Germinal center (tissue), 1 donor: ENCODE data around the gene SH3PXD2B.
"Not testable (repeated sequence)": the region's sequence is repeated elsewhere in the genome, so short reads cannot be mapped to it uniquely, and the experiment has no call there.

Experiments
- DNase-seq: peaks from one replicate; pipeline ENCODE4 v3.0.0; 2012; ENCODE audit warnings: mixed read lengths, low spot score

SH3PXD2B gene

DNA sequence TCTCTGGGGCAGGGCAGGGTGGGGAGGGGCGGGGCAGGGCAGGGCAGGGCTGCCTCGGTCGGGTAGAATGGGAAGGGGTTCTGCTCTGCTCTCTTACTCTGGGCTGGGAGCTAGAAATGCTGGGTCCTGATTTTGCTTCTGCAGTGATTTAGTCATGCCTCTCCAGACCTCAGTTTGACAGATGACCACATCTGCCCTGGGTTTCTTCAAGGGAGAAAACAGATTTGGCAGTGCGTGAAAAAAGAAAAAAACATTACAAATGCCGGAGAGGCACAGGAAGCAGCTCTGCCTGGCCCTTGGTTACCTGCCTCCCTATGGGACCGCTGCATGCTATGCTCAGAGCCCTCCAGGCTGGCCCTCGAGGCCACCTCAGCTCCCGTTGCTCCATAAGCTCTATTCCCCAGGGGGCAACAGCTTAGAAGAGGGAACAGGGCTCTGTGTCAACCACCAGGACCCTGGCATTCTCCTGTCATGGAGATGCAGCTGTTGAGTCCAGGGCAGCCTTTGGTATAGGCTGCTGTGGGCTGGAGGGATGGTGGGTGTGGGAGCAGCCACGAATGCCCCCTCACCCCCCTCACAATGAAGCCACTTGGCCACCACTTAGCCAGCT lies 117.5 kb downstream of the SH3PXD2B start:
- no peak for DNase-seq

- no peak for DNase-seq
Observed at GRCh38 chr5:172336264-172336663, 118.1 kb downstream of the SH3PXD2B start.

- no peak for DNase-seq
Observed at GRCh38 chr5:172335721-172336120, 118.6 kb downstream of the SH3PXD2B start.

GRCh38 chr5:172334641-172335040 lies 119.7 kb downstream of the SH3PXD2B start:
- no peak for DNase-seq

GRCh38 chr5:172334196-172334595 lies 120.1 kb downstream of the SH3PXD2B start:
- DNase-seq: no peak

GRCh38 chr5:172326901-172327300 lies 127.4 kb downstream of the SH3PXD2B start:
- DNase-seq: not testable (repeated sequence)

DNA sequence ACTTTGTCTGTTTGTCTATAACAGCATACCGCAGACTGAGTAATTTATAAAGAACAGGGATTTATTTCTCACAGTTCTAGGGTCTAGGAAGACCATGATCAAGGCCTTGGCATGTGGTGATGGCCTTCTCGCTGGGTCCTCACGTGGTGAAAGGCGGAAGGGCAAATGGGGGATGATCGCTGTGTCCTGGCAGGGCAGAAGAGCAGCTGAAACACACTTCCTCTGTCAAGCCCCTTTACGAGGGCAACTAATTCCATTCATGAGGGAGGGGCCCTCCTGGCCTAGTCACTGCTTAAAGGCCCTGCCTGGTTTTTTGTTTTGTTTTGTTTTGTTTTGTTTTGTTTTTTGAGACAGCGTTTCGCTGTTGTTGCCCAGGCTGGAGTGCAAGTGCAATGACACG lies 128.9 kb downstream of the SH3PXD2B start:
- DNase-seq: no peak

DNA sequence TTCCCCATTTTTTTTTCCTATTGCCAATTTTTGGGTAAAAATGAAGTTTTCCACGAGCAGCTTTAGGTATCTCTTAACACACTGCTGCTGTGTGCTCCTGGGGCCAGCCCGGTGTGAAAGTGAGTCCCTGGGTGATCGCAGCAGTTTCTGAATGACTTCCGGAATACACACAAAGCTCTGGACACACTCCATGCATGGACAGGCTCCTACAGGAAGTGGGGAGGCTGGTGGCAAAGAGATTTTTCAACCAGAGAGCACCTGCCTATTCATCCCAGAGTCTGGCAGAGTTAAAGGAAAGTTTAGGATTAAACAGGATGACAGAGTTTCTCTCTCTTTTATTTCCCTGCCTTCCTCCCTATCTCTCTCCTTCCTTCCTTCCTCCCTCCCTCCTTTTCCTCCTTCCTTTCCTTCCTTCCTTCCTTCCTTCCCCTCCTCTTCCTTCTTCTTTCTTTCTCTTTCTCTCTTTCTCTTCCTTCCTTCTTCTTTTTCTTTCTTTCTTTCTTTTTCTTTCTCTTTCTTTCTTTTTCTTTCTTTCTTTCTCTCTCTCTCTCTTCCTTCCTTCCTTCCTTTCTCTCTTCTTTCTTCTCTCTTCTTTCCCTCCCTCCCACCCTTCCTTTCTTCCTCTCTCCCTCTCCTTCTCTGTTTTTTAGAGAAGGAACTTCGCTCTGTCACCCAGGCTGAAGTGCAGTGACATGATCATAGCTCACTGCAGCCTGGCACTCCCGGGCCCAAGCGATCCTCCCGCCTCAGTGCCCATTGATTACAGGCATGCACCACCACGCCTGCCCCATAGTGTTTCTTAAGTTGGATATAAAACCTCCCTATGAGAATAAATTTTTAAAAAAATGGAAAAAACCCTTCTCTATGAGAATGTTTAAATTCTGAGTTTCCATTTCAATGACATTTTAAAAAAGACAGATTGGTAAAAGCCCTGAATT lies 132.0 kb downstream of the SH3PXD2B start:
- peak; percentile 26 for DNase-seq

GRCh38 chr5:172321593-172321992 lies 132.7 kb downstream of the SH3PXD2B start:
- DNase-seq: no peak

GRCh38 chr5:172319708-172320441 lies 134.4 kb downstream of the SH3PXD2B start:
- DNase-seq: no peak

DNA sequence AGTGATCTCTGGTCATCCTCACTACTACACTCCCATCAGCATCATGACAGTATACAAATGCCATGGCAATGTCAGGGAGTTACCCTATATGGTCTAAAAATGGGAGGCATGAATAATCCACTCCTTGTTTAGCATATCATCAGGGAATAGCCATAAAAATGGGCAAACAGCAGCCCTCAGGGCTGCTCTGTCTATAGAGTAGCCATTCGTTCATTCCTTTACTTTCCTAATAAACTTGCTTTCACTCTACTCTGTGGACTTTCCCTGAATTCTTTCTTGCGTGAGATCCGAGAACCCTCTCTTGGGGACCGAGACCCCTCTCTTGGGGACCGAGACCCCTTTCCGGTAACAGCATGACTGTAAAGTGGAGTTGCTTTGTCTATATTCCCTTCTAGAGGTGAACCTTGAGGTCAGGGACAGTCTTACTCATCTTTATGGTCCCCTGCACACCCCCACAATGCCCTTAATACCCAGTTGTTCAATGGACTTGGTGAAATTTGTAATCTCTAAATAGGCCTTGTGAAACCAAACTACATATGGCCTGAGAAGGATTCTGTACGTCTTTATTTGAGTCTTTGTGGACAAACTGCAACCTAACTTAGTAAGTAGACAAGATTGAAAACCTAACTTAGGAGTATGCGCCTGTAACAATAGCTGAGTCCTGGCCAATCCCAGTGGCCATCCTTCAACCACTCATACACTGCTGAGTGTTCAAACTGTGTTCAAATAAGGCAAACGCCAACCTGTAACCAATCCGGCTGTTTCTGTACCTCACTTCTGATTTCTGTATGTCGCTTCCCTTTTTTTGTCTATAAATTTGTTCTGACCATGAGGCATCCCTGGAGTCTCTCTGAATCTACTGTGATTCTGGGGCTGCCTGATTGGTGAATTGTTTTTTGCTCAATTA lies 138.5 kb downstream of the SH3PXD2B start:
- DNase-seq: no peak

DNA sequence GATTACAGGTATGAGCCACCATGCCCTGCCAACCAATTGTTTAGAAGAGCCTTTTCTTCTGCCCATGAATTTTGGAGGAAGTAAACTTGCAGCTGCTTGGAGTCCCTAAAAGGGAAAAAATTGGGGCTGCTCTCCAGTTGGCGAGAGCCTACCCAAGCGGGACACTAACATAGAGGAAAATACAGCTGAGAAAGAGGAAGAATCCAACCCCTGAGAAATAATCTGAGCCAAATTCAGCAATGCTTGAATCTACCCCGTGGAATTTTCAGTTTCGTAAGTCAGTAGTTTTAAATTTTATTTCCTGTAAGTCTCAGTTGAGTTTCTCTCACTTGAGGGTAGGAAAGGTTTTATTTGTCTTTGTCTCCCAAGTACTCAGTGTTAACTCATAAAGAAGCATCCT lies 140.4 kb downstream of the SH3PXD2B start:
- no peak for DNase-seq

DNA sequence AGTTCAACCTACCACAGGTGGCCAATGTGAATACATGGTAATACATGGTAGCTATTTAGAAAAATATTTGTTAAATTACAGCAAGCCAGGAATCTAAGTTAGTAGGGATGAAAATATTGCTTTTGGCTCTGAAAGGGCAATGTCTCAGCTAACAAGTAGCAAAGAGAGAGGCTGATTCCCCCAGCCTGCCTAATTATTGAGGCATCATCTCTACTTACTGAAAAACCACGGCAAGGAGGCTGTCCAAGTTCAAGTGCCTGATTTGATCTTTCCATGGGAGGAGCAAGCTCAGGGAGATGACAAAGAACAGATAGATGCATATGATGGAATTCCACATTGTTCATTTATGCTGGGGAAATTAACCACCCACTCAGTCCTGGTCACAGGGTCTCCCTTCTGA lies 142.0 kb downstream of the SH3PXD2B start:
- DNase-seq: no peak

DNA sequence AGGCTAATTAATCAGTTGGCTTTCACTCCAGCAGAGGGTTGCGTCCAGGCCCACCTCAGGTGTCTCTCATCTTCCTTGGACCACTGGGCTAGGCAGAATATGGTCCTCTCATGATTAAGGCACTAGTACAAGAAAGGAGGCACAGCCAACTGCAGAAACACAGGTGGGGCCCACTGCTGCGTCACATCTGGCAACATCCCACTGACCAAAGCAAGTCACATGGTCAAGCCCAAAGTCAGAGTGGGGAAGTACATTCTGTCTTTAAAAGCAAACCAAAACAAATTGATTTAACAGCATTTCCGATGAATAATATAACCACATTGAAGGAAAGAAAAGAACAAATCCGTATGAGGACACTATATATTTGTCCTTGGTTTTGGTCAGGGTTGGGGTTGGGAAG lies 142.7 kb downstream of the SH3PXD2B start:
- DNase-seq: no peak

DNA sequence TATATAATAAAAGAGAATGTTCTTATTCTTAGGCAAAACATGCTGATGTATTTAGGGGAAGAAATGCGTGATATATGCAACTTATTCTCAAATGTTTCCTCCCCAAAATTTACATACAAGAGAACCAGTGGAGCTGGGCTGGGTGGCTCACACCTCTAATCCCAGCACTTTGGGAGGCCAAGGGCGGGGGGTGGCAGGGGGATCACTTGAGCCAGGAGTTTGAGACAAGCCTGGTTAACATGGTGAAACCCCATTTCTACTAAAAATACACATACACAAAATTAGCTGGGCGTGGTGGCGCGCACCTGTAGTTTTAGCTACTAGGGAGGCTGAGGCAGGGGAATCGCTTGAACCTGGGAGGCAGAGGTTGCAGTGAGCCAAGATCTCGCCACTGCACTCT lies 143.3 kb downstream of the SH3PXD2B start:
- no peak for DNase-seq

DNA sequence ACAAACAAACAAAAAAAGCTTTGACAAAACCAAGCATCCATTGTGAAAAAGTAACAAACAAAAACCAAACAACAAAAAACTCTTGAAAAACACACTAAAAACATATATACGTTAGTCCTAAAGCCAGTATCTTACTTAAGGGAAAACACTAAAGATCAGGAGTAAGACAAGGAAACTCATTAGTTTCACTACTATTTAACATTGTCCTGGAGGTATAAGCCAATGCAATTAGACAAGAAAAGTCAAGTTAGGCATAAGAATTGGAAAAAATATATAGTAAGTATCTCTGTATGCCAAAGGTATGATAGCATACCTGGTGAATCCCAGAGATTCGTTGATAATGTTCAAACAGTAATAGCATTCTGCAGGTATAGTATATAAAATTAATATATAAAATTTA lies 148.9 kb downstream of the SH3PXD2B start:
- no peak for DNase-seq

DNA sequence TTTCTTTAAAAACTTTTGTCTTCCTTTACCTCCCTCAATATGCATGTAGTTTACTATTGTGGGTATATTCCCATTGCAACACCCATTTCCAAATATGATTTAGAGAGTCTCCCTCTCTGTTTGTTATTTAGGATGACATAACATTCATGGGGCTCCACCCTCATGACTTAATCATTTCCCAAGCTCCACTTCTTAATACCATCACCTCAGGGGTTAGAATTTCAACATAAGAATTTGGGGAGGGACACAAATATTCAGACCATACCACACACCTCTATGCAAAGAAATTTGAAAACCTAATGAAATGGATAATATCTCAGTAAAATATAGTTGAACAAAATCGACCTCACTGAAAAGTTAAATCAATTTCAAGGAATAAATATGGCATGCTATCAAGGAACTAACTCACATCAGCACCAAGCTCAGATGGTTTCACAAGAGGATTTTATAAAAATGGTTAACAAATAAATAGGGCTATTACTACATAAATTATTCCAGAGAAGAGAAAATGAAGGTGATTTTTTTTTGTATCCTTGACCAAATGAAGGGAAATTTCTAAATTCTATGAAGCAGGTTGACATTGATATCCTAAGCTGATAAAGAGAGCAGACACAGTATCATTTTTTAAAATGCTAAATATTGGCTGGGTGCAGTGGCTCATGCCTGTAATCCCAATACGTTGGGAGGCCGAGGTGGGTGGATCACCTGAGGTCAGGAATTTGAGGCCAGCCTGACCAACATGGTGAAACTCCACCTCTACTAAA lies 150.6 kb downstream of the SH3PXD2B start:
- no peak for DNase-seq

GRCh38 chr5:172303162-172303561 lies 151.2 kb downstream of the SH3PXD2B start:
- DNase-seq: no peak

- DNase-seq: no peak
Observed at GRCh38 chr5:172302047-172302710, 152.1 kb downstream of the SH3PXD2B start.

DNA sequence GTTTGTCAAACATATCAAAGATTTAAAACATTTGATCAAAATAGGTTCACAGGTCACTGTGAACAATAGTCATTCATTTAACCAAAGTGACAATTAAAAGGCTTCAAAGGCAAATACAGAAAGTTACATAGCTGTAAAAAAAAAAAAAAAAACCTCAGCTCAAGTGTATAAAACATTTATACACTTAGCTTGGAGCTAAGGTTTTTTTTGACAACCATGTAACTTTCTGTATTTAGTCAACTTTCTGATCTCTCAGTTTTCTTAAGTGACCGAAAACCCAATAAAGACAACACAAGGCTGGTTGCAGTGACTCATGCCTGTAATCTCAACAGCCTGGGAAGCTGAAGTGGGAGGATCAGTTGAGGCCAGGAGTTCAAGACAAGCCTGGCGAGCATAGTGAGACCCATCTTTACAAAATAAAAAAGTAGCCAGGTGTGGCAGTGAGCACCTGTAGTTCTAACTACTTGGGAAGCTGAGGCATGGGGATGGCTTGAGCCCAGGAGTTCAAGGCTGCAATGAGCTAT lies 154.3 kb downstream of the SH3PXD2B start:
- DNase-seq: no peak
